ENCODE results near the gene TMEM207. TPM values are rescaled to one million over a fixed set of nuclear protein-coding genes. Genes with fewer than 3 reads are reported as not detected.

The TMEM207 gene
- total and polyA plus RNA-seq, 11 donors, result not detected

DNA sequence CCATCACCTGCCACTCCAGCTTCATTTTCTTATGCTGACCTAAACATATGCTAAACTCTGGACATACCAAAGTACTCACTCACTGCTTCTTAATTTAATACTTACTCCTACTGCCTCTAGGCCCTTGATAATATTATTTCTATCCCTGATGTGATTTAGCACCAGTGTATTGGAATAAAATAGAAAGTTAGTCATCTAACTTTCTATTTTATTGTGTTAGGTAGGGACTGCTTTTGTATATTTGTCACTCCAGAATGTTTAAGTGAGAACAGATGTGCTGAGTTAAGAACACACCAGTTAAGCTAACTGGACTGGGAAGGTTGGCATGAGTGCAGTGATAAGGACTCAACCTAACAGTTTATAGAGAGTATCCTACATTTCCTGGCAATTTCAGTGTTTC lies 68.3 kb downstream of the TMEM207 start:
- ATAC-seq (no peak), DNase-seq (no peak)
- H3K27ac ChIP-seq, result no peak overlapping the region
- TF ChIP-seq, protein P1, sequence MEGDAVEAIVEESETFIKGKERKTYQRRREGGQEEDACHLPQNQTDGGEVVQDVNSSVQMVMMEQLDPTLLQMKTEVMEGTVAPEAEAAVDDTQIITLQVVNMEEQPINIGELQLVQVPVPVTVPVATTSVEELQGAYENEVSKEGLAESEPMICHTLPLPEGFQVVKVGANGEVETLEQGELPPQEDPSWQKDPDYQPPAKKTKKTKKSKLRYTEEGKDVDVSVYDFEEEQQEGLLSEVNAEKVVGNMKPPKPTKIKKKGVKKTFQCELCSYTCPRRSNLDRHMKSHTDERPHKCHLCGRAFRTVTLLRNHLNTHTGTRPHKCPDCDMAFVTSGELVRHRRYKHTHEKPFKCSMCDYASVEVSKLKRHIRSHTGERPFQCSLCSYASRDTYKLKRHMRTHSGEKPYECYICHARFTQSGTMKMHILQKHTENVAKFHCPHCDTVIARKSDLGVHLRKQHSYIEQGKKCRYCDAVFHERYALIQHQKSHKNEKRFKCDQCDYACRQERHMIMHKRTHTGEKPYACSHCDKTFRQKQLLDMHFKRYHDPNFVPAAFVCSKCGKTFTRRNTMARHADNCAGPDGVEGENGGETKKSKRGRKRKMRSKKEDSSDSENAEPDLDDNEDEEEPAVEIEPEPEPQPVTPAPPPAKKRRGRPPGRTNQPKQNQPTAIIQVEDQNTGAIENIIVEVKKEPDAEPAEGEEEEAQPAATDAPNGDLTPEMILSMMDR (IDR thresholded peaks at IDR 0.05), result no peak
- no peak for TF ChIP-seq POLR2A (IDR thresholded peaks at IDR 0.05)
- no peaks in the 10 kb centered on the region for H3K36me3 ChIP-seq
- H3K27me3 ChIP-seq, result no peaks in the 10 kb centered on the region
- H3K9me3 ChIP-seq, result no peaks in the 10 kb centered on the region
- H3K4me1 ChIP-seq, result no peaks in the 10 kb centered on the region
- H3K4me3 ChIP-seq, result no peak overlapping the region
- intact Hi-C loops (cut with DNase I), result loop anchor here in 2 of 10 donors (5.0 to 10.0 kb wide), 3 partner anchors 54 to 313 kb away; partner anchors contain the start of gene CLDN1 (in 1 of the 2)

DNA sequence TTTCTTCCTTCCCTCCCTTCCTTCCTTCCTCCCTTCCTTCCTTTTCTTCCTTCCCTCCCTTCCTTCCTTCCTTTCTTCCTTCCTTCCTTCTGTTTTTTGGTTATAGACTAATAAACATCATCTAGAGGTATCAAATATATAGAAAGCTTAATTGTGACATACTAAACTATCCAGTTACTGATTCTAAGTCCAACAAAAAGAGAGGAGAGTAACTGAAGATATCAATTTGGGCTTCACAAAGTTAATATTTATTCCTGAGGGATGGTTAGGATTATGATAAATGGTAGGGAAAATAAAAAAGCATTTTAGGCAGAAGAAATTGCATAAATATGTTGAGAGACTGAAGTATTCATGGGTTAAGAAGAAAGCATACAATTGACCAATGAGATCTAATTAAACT lies 69.5 kb downstream of the TMEM207 start:
- no peaks in the 10 kb centered on the region for H3K27me3 ChIP-seq
- no peak overlapping the region for H3K27ac ChIP-seq
- TF ChIP-seq POLR2A (IDR thresholded peaks at IDR 0.05), result no peak
- TF ChIP-seq, protein P1 (IDR thresholded peaks at IDR 0.05), result no peak
- H3K4me1 ChIP-seq, result no peaks in the 10 kb centered on the region
- H3K36me3 ChIP-seq, result no peaks in the 10 kb centered on the region
- no peak for ATAC-seq
- no peak overlapping the region for H3K4me3 ChIP-seq
- DNase-seq, result no peak
- no peaks in the 10 kb centered on the region for H3K9me3 ChIP-seq
- intact Hi-C loops (cut with DNase I), result loop anchor here in 2 of 10 donors (5.0 to 10.0 kb wide), 3 partner anchors 53 to 315 kb away; partner anchors contain the start of gene CLDN1 (in 1 of the 2)

Other genes starting within 250 kb of the TMEM207 start
- 10 to 100 TPM in 1 of 9 donors, under 1 TPM in 5, not detected in 3; 0.13 to 45.0 (median 0.31) TPM for gene CLDN1, start 127.5 kb downstream of the TMEM207 start, total RNA-seq
- under 1 TPM; 0.11 to 0.15 TPM for gene CLDN1, start 127.5 kb downstream of the TMEM207 start, polyA plus RNA-seq
- gene CLDN16, start 61.7 kb downstream of the TMEM207 start, total RNA-seq, result under 1 TPM in 1 of 9 donors, not detected in 8; 0.41 TPM
- gene CLDN16, start 61.7 kb downstream of the TMEM207 start, polyA plus RNA-seq, result not detected
- 10 to 100 TPM in 3 of 9 donors, 1 to 10 TPM in 6; 3.9 to 16.4 (median 8.2) TPM for gene IL1RAP, start 64.2 kb upstream of the TMEM207 start, total RNA-seq
- 10 to 100 TPM in 1 of 2 donors, 1 to 10 TPM in 1; 1.6 to 12.0 TPM for gene IL1RAP, start 64.2 kb upstream of the TMEM207 start, polyA plus RNA-seq